SU-DHL-6 (cell line): ENCODE measurements around the gene MEI1.

Experiments used
- H2AFZ ChIP-seq: fragments of 200-600 bp; sonication (generic); 2 replicates; pipeline ENCODE4 v1.6.1; 2014; ENCODE audit warnings: low read depth, mild to moderate bottlenecking, moderate library complexity, mixed read lengths, antibody characterized with exemption, low read length; ENCODE audit not compliant: severe bottlenecking
- H3F3A ChIP-seq: fragments of 200-600 bp; shearing (Covaris generic); 2 replicates; pipeline ENCODE4 v1.6.0; 2016; ENCODE audit warnings: antibody characterized with exemption, mild to moderate bottlenecking; ENCODE audit not compliant: insufficient read depth
- H3K27ac ChIP-seq: fragments of 200-600 bp; sonication (generic); 2 replicates; pipeline ENCODE4 v1.5.1; 2016; ENCODE audit warnings: low read depth, mild to moderate bottlenecking, low read length, moderate library complexity, mixed read lengths
- H3K27me3 ChIP-seq: fragments of 200-600 bp; sonication (generic), shearing (Covaris generic); 2 replicates; pipeline ENCODE4 v1.6.0; 2014; ENCODE audit warnings: mild to moderate bottlenecking, low read length
- H3K36me3 ChIP-seq: fragments of 200-600 bp; sonication (generic); 2 replicates; pipeline ENCODE4 v1.6.1; 2014; ENCODE audit warnings: mild to moderate bottlenecking, low read length, mixed read lengths
- H3K4me2 ChIP-seq: fragments of 300-600, 200-600 bp; shearing (Covaris generic), sonication (generic); 2 replicates; pipeline ENCODE4 v1.6.0; 2014; ENCODE audit warnings: low read length, low read depth, mild to moderate bottlenecking; ENCODE audit not compliant: poor library complexity, severe bottlenecking
- H3K4me3 ChIP-seq: fragments of 200-600 bp; sonication (generic); 2 replicates; pipeline ENCODE4 v1.5.1; 2014; ENCODE audit warnings: antibody characterized with exemption, low read length, mild to moderate bottlenecking, mixed read lengths; ENCODE audit not compliant: insufficient read depth, poor library complexity, severe bottlenecking
- H3K79me2 ChIP-seq: fragments of 200-600 bp; sonication (generic); 2 replicates; pipeline ENCODE4 v1.6.1; 2014; ENCODE audit warnings: mild to moderate bottlenecking, low read length, moderate library complexity; ENCODE audit not compliant: insufficient read depth
- H3K9ac ChIP-seq: fragments of 200-600 bp; sonication (generic); 2 replicates; pipeline ENCODE4 v1.7.0; 2014; ENCODE audit warnings: mild to moderate bottlenecking, low read length
- H3K9me2 ChIP-seq: fragments of 200-600 bp; sonication (generic); replicated peaks from 2 replicates; pipeline ENCODE4 v1.6.1; 2014; ENCODE audit warnings: low read length; ENCODE audit not compliant: insufficient read depth
- H3K9me3 ChIP-seq: fragments of 200-600 bp; sonication (generic); 2 replicates; pipeline ENCODE4 v1.6.1; 2014; ENCODE audit warnings: low read length, mixed read lengths; ENCODE audit not compliant: insufficient read depth
- H4K20me1 ChIP-seq: fragments of 200-600 bp; sonication (generic); 2 replicates; pipeline ENCODE4 v1.6.1; 2014; ENCODE audit warnings: low read depth, mild to moderate bottlenecking, antibody characterized with exemption, low read length, moderate library complexity, mixed read lengths
- CTCF ChIP-seq: fragments of 200-600 bp; sonication (generic); IDR thresholded peaks from one replicate; pipeline ENCODE4 v1.5.1; 2017; ENCODE audit warnings: antibody characterized with exemption, mild to moderate bottlenecking, low read length, moderate library complexity; ENCODE audit not compliant: insufficient read depth, poor library complexity, severe bottlenecking
- EZH2phosphoT487 ChIP-seq: fragments of 200-600 bp; sonication (generic), shearing (Covaris generic); conservative IDR thresholded peaks from 2 replicates; pipeline ENCODE4 v1.6.1; 2018; ENCODE audit warnings: mild to moderate bottlenecking, antibody characterized with exemption, low read length, moderate library complexity, mixed read lengths

The MEI1 gene

DNA sequence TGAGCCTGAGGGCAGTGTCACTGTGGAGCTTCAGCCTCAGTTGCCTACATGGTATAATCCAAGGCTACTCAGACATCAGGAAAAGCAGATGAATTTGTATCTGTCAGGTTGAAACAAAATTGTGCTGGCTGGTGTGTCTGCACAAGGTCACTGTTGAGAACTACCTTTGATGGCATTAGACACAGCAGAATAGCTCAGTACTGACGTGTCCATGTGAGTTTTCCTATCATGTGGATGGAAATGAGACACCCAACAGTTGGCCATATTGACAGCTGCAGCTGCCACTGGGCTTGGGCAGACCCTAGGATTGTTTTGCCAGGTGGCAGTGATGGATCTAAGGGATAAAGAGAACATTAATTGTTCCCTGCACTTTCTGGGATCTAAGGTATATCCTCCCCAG is 116.9 kb downstream of the MEI1 start:
- no peaks in the 10 kb centered on the region for H3K9me2 ChIP-seq
- H3K9ac ChIP-seq = no peak overlapping the region
- no peak for TF ChIP-seq EZH2phosphoT487
- H3K4me2 ChIP-seq = no peak overlapping the region
- no peak overlapping the region for H2AFZ ChIP-seq
- H3K4me3 ChIP-seq = no peak overlapping the region
- no peaks in the 10 kb centered on the region for H3F3A ChIP-seq
- H3K9me3 ChIP-seq = no peaks in the 10 kb centered on the region
- H3K36me3 ChIP-seq = no peaks in the 10 kb centered on the region
- H3K27me3 ChIP-seq = no peaks in the 10 kb centered on the region
- no peaks in the 10 kb centered on the region for H3K79me2 ChIP-seq
- H3K27ac ChIP-seq = no peak overlapping the region
- no peaks in the 10 kb centered on the region for H4K20me1 ChIP-seq

DNA sequence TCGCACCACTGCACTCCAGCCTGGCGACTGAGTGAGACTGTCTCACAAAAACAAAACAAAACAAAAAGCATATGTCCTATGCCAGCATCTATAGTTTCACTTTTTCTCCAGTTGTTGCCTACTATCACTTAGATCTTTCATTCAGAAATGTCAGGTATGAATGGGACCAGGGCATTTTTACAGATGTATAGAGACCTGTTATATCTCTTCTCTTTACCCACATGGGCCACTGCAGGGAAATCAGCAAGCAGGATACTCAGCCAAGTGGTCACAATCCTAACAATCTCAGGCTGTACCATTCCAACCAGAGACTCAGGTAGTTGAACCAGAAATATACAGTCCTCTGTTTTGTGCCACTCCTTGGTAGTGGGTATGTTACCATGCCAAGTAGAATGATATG is 117.6 kb downstream of the MEI1 start:
- Histone ChIP-seq H3K4me2 (no peak overlapping the region), H3K4me3 (no peak overlapping the region), H3K9me3 (no peaks in the 10 kb centered on the region), H3K79me2 (no peaks in the 10 kb centered on the region), H2AFZ (no peak overlapping the region), H3K27ac (no peak overlapping the region), H3K36me3 (no peaks in the 10 kb centered on the region), H3K9ac (no peak overlapping the region), H3K27me3 (no peaks in the 10 kb centered on the region), H3F3A (no peaks in the 10 kb centered on the region), H4K20me1 (no peaks in the 10 kb centered on the region), H3K9me2 (no peaks in the 10 kb centered on the region)
- TF ChIP-seq CTCF = no peak
- no peak for TF ChIP-seq EZH2phosphoT487

DNA sequence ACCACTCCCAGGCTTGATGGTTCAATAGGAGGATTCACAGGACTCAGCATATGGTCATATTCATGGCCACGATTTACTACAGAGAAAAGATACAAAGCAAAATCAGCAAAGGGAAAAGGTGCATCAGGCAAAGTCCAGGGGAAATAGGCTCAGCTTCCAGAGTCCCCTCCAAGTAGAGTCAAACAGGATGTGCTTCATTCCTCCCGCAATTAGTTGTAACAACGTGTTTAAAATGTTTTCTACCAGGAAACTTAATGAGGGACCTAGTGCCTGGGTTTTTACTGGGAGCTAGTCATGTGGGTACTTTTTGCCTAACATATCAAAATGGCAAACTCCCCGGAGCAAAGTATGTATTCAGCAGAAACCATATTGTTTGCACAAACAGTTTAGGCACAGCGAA is 118.7 kb downstream of the MEI1 start:
- Histone ChIP-seq H3K79me2 (no peaks in the 10 kb centered on the region), H3K4me2 (no peak overlapping the region), H3F3A (no peaks in the 10 kb centered on the region), H4K20me1 (no peaks in the 10 kb centered on the region), H3K36me3 (no peaks in the 10 kb centered on the region), H2AFZ (no peak overlapping the region), H3K9me2 (no peaks in the 10 kb centered on the region), H3K27ac (no peak overlapping the region), H3K27me3 (no peaks in the 10 kb centered on the region), H3K9ac (no peak overlapping the region), H3K4me3 (no peak overlapping the region), H3K9me3 (no peaks in the 10 kb centered on the region)
- TF ChIP-seq CTCF = no peak
- no peak for TF ChIP-seq EZH2phosphoT487

- Histone ChIP-seq H2AFZ (no peak overlapping the region), H3K79me2 (no peaks in the 10 kb centered on the region), H3K27me3 (no peaks in the 10 kb centered on the region), H4K20me1 (no peaks in the 10 kb centered on the region), H3K9ac (no peak overlapping the region), H3K9me2 (no peaks in the 10 kb centered on the region), H3K9me3 (no peaks in the 10 kb centered on the region), H3K36me3 (no peaks in the 10 kb centered on the region), H3K27ac (no peak overlapping the region), H3K4me3 (no peak overlapping the region), H3F3A (no peaks in the 10 kb centered on the region), H3K4me2 (no peak overlapping the region)
- TF ChIP-seq EZH2phosphoT487 = no peak
- no peak for TF ChIP-seq CTCF
These were observed 119.3 kb downstream of the MEI1 start for GRCh38 chr22:41818596-41818995.
